GM12878 (cell line): ENCODE results near the gene SSU72. TPM values are rescaled to one million over a fixed set of nuclear protein-coding genes. Genes with fewer than 3 reads are reported as not detected.
"Not testable (repeated sequence)": the region's sequence is repeated elsewhere in the genome, so short reads cannot be mapped to it uniquely, and the experiment has no call there.

Experiments used
- ATAC-seq: fragments of 200-7000 bp; cut with Tn5 transposase; 3 replicates; pipeline ENCODE4 v1.9.1; 2020; ENCODE audit warnings: mild to moderate bottlenecking, moderate library complexity
- BruUV-seq: library from RNA; stranded (reverse); fragments of 400-500 nt; replicated peaks from 2 replicates; lab custom pipeline; 2021; lab: Mats Ljungman, UMichigan
- CTCF ChIA-PET: fragments of 300-600 bp; sonication (Branson Sonifier 250); formaldehyde crosslinking; extraction: SDS; loops from one replicate; lab custom pipeline; 2021; ENCODE audit warnings: inconsistent platforms; lab: Yijun Ruan, JAX
- POLR2A ChIA-PET: fragments of 350-600 bp; formaldehyde crosslinking; extraction: SDS; loops from one replicate; lab custom pipeline; 2021; ENCODE audit warnings: inconsistent platforms; lab: Charles Lee
- RAD21 ChIA-PET: fragments of 300-600 bp; sonication (Branson Sonifier 250); formaldehyde crosslinking; loops from one replicate; lab custom pipeline; 2023; ENCODE audit warnings: antibody characterized with exemption; ENCODE audit not compliant: unreplicated experiment; lab: Charles Lee
- SMC1A ChIA-PET: fragments of 300-600 bp; sonication (Branson Sonifier 250); formaldehyde crosslinking; loops from one replicate; lab custom pipeline; 2023; ENCODE audit not compliant: unreplicated experiment, uncharacterized antibody; lab: Charles Lee
- DNase-seq: peaks from one replicate; pipeline ENCODE4 v3.0.0-alpha.2; 2011; ENCODE audit warnings: low read depth, low spot score
- FAIRE-seq: peaks from 3 replicates; lab custom pipeline; 2011; peaks lifted over from hg19 to GRCh38; lab: Jason Lieb, UNC
- H2AFZ ChIP-seq: 2 replicates; pipeline ENCODE4 v1.6.0; 2011; ENCODE audit warnings: low read depth, low read length, control low read depth; ENCODE audit not compliant: control insufficient read depth
- H3K27ac ChIP-seq: 2 replicates; pipeline ENCODE4 v1.5.1; 2011; ENCODE audit warnings: control low read depth; ENCODE audit not compliant: control insufficient read depth, insufficient read depth
- H3K27me3 ChIP-seq, 2 experiments: replicated peaks in 1 of 2; 2 replicates each; pipeline versions ENCODE4 v1.6.0 to v1.6.1; 2011; ENCODE audit warnings: low read length in 1 of 2; ENCODE audit not compliant: control insufficient read depth in 2 of 2, insufficient read depth in 2 of 2
- H3K36me3 ChIP-seq, 2 experiments: 2 replicates each; pipeline ENCODE4 v1.5.1; 2011; ENCODE audit warnings: low read length in 1 of 2; ENCODE audit not compliant: control insufficient read depth in 2 of 2, insufficient read depth in 2 of 2
- H3K4me1 ChIP-seq: 2 replicates; pipeline ENCODE4 v1.6.1; 2011; ENCODE audit warnings: mild to moderate bottlenecking, low read length, moderate library complexity, mixed read lengths; ENCODE audit not compliant: control insufficient read depth, insufficient read depth
- H3K4me2 ChIP-seq: 2 replicates; pipeline ENCODE4 v1.6.0; 2011; ENCODE audit warnings: control low read depth; ENCODE audit not compliant: control insufficient read depth, insufficient read depth
- H3K4me3 ChIP-seq: fragments of 200-600 bp; sonication (generic); 2 replicates; pipeline ENCODE4 v1.5.1; 2016
- H3K79me2 ChIP-seq: 2 replicates; pipeline ENCODE4 v1.6.0; 2011; ENCODE audit warnings: low read length; ENCODE audit not compliant: control insufficient read depth, insufficient read depth
- H3K9ac ChIP-seq: 2 replicates; pipeline ENCODE4 v1.8.0; 2011; ENCODE audit warnings: low read length, control low read depth, mixed read lengths; ENCODE audit not compliant: control insufficient read depth, insufficient read depth
- H3K9me3 ChIP-seq: replicated peaks from 3 replicates; pipeline ENCODE4 v1.5.1; 2011; ENCODE audit warnings: mild to moderate bottlenecking, low read length; ENCODE audit not compliant: control insufficient read depth, insufficient read depth
- H4K20me1 ChIP-seq: 2 replicates; pipeline ENCODE4 v1.6.0; 2011; ENCODE audit not compliant: control insufficient read depth, insufficient read depth
- TBL1XR1 ChIP-seq: IDR thresholded peaks from 2 replicates; pipeline ENCODE4 v1.6.1; 2012; ENCODE audit warnings: low read depth, low read length, improper control_type of control experiment
- WGBS: methylation state at CpG from one replicate; pipeline ENCODE4 v1.1.6; 2016; ENCODE audit warnings: low lambda C conversion rate; ENCODE audit not compliant: insufficient replicate concordance, insufficient coverage; ENCODE audit errors: missing lambda C conversion rate; 5-methylcytosine and 5-hydroxymethylcytosine counted together
- in situ Hi-C: fragments of 300-500 bp; cut with MboI; formaldehyde crosslinking; loops from 9 replicates; pipeline ENCODE4 v1.14.3; 2018; ENCODE audit warnings: mixed read lengths
- intact Hi-C: fragments of 100-400 bp; cut with micrococcal nuclease; formaldehyde crosslinking; loops from one replicate; pipeline ENCODE4 v1.14.2; 2022; ENCODE audit not compliant: unreplicated experiment
- polyA plus RNA-seq, 11 experiments: library from polyadenylated mRNA; depleted of rRNA in 4 of 11; unstranded in 6 of 11; stranded (reverse) in 5 of 11; fragments of >200 nt; fragmentation: Nextera tagmentation in 4 of 11; fragmentation: Illumina TruSeq in 1 of 11; extraction: Ambion mirVana in 4 of 11; extraction: Trizol in 1 of 11; gene quantifications; 1 replicate in 1 of 11; 2 replicates in 10 of 11; pipeline versions ENCODE4 v1.2.1 to v1.2.3, GENCODE V29; 2011 to 2016; ENCODE audit warnings: inconsistent platforms in 2 of 11, missing spikeins in 2 of 11, low read depth in 1 of 11
- total RNA-seq, 4 experiments: library from RNA; depleted of rRNA in 3 of 4; stranded (reverse); fragments of >200 nt in 3 of 4; fragmentation: Illumina TruSeq in 1 of 4; extraction: Trizol in 1 of 4; gene quantifications; 2 replicates each; pipeline versions ENCODE4 v1.2.1 to v1.2.3, GENCODE V29; 2013 to 2021

SSU72 gene
- total and polyA plus RNA-seq, 10 of the 15 experiments (the other 5 are each of a cell fraction or from before 2014, with no cell fraction given): 28.6 to 172 (median 67.7) TPM

DNA sequence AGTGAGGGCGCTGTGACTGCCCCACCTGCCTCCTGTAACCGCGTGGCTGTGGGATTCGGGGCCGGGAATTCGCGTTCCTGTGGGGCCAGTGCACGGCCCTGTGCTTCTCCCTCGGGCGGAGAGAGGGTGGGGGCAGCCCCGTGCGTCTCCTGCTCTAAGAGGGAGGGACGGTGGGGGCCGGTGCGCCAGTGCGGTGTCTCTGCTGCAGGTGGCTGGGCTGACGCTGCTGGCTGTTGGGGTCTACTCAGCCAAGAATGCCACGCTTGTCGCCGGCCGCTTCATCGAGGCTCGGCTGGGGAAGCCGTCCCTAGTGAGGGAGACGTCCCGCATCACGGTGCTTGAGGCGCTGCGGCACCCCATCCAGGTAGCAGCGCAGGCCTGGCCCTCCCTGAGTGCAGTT, 52.1 kb downstream of the SSU72 start:
- H2AFZ ChIP-seq, H3K9me3 ChIP-seq, H4K20me1 ChIP-seq, H3K79me2 ChIP-seq, FAIRE-seq, POLR2A ChIA-PET, BruUV-seq, H3K9ac ChIP-seq, in situ Hi-C loops, CTCF ChIA-PET, SMC1A ChIA-PET, H3K4me1 ChIP-seq, H3K27me3 ChIP-seq, H3K27ac ChIP-seq, DNase-seq, H3K4me3 ChIP-seq, H3K4me2 ChIP-seq, RAD21 ChIA-PET, intact Hi-C loops, ATAC-seq: not testable (repeated sequence)
- peaks cover 0 to 17% of the 10 kb centered on the region in 2 experiments; a peak in 2 of 4 replicates for H3K36me3 ChIP-seq
- WGBS: 100% methylated on average over 9 of the region's 30 CpGs

- 95% methylated on average over 19 of the region's 19 CpGs for WGBS
- no peaks in the 10 kb centered on the region for H3K9me3 ChIP-seq
- H3K4me3 ChIP-seq: no peak overlapping the region
- no TSS peak for BruUV-seq
- DNase-seq (no peak), FAIRE-seq (no peak)
- H3K9ac ChIP-seq: no peak overlapping the region
- SMC1A ChIA-PET: no interaction called here
- RAD21 ChIA-PET: no interaction called here
- no peak overlapping the region for H2AFZ ChIP-seq
- H3K27me3 ChIP-seq: no peaks in the 10 kb centered on the region
- no peaks in the 10 kb centered on the region for H3K4me1 ChIP-seq
- no peaks in the 10 kb centered on the region for H3K79me2 ChIP-seq
- no peak for TF ChIP-seq TBL1XR1
- TF ChIP-seq, all 136 proteins: peak for 0
- peaks cover 0 to 15% of the 10 kb centered on the region in 2 experiments; a peak in 2 of 4 replicates for H3K36me3 ChIP-seq
- in situ Hi-C loops: no loop called here
- no peak overlapping the region for H3K27ac ChIP-seq
- H3K4me2 ChIP-seq: no peak overlapping the region
- no peak for ATAC-seq
- intact Hi-C loops: no loop called here
- ChIA-PET CTCF (no interaction called here), POLR2A (no interaction called here)
- no peaks in the 10 kb centered on the region for H4K20me1 ChIP-seq
These were observed 53.3 kb downstream of the SSU72 start for GRCh38 chr1:1521331-1521730.

- H4K20me1 ChIP-seq, intact Hi-C loops, H3K27me3 ChIP-seq, H3K9ac ChIP-seq, POLR2A ChIA-PET, in situ Hi-C loops, CTCF ChIA-PET, H3K27ac ChIP-seq, FAIRE-seq, ATAC-seq, H3K9me3 ChIP-seq, DNase-seq, H2AFZ ChIP-seq, H3K79me2 ChIP-seq, SMC1A ChIA-PET, H3K4me1 ChIP-seq, H3K4me3 ChIP-seq, H3K4me2 ChIP-seq, BruUV-seq, RAD21 ChIA-PET: not testable (repeated sequence)
- 97% methylated on average over 37 of the region's 51 CpGs for WGBS
- peaks cover 0 to 15% of the 10 kb centered on the region in 2 experiments; a peak in 2 of 4 replicates for H3K36me3 ChIP-seq
These were observed 54.7 kb downstream of the SSU72 start for GRCh38 chr1:1519805-1520505.

DNA sequence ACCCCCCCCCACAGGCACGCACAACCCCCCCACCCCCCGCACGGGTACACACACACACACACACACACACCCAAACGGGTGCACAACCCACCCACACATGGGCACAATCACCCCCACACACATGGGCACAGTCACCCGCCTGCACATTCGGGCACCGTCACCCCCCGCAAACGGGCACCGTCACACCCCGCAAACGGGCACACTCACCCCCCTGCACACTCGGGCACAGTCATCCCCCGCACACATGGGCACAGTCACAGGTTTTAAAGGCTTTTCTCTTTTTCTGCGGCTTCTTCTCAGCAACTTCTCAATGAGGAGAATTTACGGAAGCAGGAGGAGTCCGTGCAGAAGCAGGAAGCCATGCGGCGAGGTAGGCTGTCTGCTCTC, 56.0 kb downstream of the SSU72 start:
- SMC1A ChIA-PET, H3K27ac ChIP-seq, intact Hi-C loops, FAIRE-seq, H3K4me1 ChIP-seq, BruUV-seq, DNase-seq, in situ Hi-C loops, H3K9ac ChIP-seq, RAD21 ChIA-PET, H4K20me1 ChIP-seq, CTCF ChIA-PET, H3K27me3 ChIP-seq, H3K4me3 ChIP-seq, H3K4me2 ChIP-seq, ATAC-seq, POLR2A ChIA-PET, H3K79me2 ChIP-seq, H3K9me3 ChIP-seq, H2AFZ ChIP-seq: not testable (repeated sequence)
- WGBS: 92% methylated on average over 13 of the region's 19 CpGs
- peaks cover 0 to 13% of the 10 kb centered on the region in 2 experiments; a peak in 2 of 4 replicates for H3K36me3 ChIP-seq
